CD4-positive, alpha-beta T cell (primary cell): ENCODE data around the gene BACH1. TPM values are rescaled to one million over a fixed set of nuclear protein-coding genes. Genes with fewer than 3 reads are reported as not detected.
"Not testable (repeated sequence)": the region's sequence is repeated elsewhere in the genome, so short reads cannot be mapped to it uniquely, and the experiment has no call there.

Experiments
- ATAC-seq: fragments of 200-7000 bp; cut with Tn5 transposase; one replicate; pipeline ENCODE4 v1.10.0; 2022; ENCODE audit warnings: mild to moderate bottlenecking; ENCODE audit not compliant: poor library complexity
- CTCF ChIA-PET: fragments of 350-600 bp; sonication (Branson Sonifier 250); formaldehyde crosslinking; loops from one replicate; lab custom pipeline; 2021; ENCODE audit warnings: antibody characterized with exemption, inconsistent platforms; lab: Charles Lee
- POLR2A ChIA-PET: fragments of 350-600 bp; sonication (Branson Sonifier 250); formaldehyde crosslinking; loops from one replicate; lab custom pipeline; 2021; ENCODE audit warnings: antibody characterized with exemption, inconsistent platforms; lab: Charles Lee
- DNase-seq, 14 experiments: peaks; one replicate each; pipeline ENCODE4 v3.0.0-alpha.2; 2013 to 2020; ENCODE audit warnings: mixed read lengths in 2 of 14
- H3K27ac ChIP-seq, 2 donors: one replicate each; pipeline versions ENCODE4 v1.5.1 to v1.7.0; 2013; ENCODE audit warnings: low read length in 2 of 2, low read depth in 1 of 2, mild to moderate bottlenecking in 1 of 2
- H3K27me3 ChIP-seq, 2 experiments: 1 replicate in 1 of 2; 2 replicates in 1 of 2; pipeline versions ENCODE4 v1.6.1 to v1.7.0; 2013; ENCODE audit warnings: low read length in 2 of 2, control low read depth in 1 of 2, mild to moderate bottlenecking in 1 of 2, moderate library complexity in 1 of 2; ENCODE audit not compliant: insufficient read depth in 2 of 2, control insufficient read depth in 1 of 2
- H3K36me3 ChIP-seq: one replicate; pipeline ENCODE4 v1.6.1; 2013; ENCODE audit warnings: low read length, control low read depth; ENCODE audit not compliant: insufficient read depth
- H3K4me1 ChIP-seq: one replicate; pipeline ENCODE4 v1.6.1; 2013; ENCODE audit warnings: low read length, control low read depth; ENCODE audit not compliant: insufficient read depth
- H3K4me3 ChIP-seq: one replicate; pipeline ENCODE4 v1.5.1; 2013; ENCODE audit warnings: mild to moderate bottlenecking, low read length, moderate library complexity
- H3K9me3 ChIP-seq, 2 experiments: 1 replicate in 1 of 2; 2 replicates in 1 of 2; pipeline versions ENCODE4 v1.6.1 to v1.7.0; 2013; ENCODE audit warnings: low read length in 2 of 2, mild to moderate bottlenecking in 2 of 2, control low read depth in 1 of 2, moderate library complexity in 1 of 2; ENCODE audit not compliant: control insufficient read depth in 1 of 2, insufficient read depth in 1 of 2
- H3K27ac Mint-ChIP-seq: one replicate; pipeline ENCODE4 v1.8.0; 2020; ENCODE audit warnings: mixed read lengths
- H3K27me3 Mint-ChIP-seq: one replicate; pipeline ENCODE4 v1.8.0; 2021; ENCODE audit warnings: mixed read lengths
- H3K36me3 Mint-ChIP-seq: one replicate; pipeline ENCODE4 v1.8.0; 2021; ENCODE audit warnings: low read depth, mixed read lengths
- H3K4me1 Mint-ChIP-seq: one replicate; pipeline ENCODE4 v1.8.0; 2021; ENCODE audit warnings: low read depth, mixed read lengths
- H3K4me3 Mint-ChIP-seq: one replicate; pipeline ENCODE4 v1.8.0; 2020; ENCODE audit warnings: mild to moderate bottlenecking, mixed read lengths
- H3K9me3 Mint-ChIP-seq: one replicate; pipeline ENCODE4 v1.8.0; 2020; ENCODE audit warnings: mixed read lengths
- intact Hi-C, 2 experiments: fragments of 100-400 bp; cut with DNase I in 1 of 2; cut with micrococcal nuclease in 1 of 2; formaldehyde crosslinking; loops; one replicate each; pipeline versions ENCODE4 v1.15.1 to v1.9.0; 2023 to 2025; cut with DNase I, micrococcal nuclease
- total RNA-seq, 174 experiments: library from RNA in 2 of 174; stranded (reverse) in 2 of 174; gene quantifications; one replicate each; pipeline ENCODE4 v1.2.3 and lab custom pipeline; 2021 to 2026
- TF ChIP-seq, protein P1 (sequence below): fragments of 200-600 bp; IDR thresholded peaks from one replicate; pipeline ENCODE4 v1.8.0; 2022; ENCODE audit warnings: antibody characterized with exemption, mild to moderate bottlenecking

BACH1 gene
- total RNA-seq, 2 experiments from 2014 or later = 64.4 to 65.9 TPM

DNA sequence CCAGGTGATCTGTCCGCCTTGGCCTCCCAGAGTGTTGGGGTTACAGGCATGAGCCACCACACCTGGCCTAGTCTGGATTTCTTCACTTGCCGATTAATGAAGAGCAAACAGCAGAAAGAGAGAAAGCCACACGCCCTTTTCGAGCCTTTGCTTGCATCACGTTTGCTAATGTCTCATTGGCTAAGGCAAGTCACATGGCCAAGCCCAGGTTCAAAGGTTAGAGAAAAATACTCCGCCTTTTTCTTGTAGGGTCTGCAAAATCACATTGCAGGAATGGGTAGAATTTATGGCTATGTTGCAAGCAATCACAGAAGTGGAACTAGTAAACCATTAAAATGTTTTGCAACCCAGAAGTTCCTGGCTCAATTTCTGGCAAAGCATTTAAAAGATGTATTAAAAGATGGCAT lies 26.8 kb upstream of the BACH1 start:
- no peak overlapping the region for H3K4me3 Mint-ChIP-seq
- no peak overlapping the region for H3K27ac ChIP-seq
- H3K4me1 Mint-ChIP-seq = no peaks in the 10 kb centered on the region
- H3K9me3 ChIP-seq = no peaks in the 10 kb centered on the region
- no peaks in the 10 kb centered on the region for H3K27me3 ChIP-seq
- no peaks in the 10 kb centered on the region for H3K36me3 Mint-ChIP-seq
- intact Hi-C loops = no loop called here
- no peak overlapping the region for H3K4me3 ChIP-seq
- ATAC-seq (no peak), DNase-seq (no peak)
- POLR2A ChIA-PET = no interaction called here
- no peaks in the 10 kb centered on the region for H3K9me3 Mint-ChIP-seq
- TF ChIP-seq, protein P1, sequence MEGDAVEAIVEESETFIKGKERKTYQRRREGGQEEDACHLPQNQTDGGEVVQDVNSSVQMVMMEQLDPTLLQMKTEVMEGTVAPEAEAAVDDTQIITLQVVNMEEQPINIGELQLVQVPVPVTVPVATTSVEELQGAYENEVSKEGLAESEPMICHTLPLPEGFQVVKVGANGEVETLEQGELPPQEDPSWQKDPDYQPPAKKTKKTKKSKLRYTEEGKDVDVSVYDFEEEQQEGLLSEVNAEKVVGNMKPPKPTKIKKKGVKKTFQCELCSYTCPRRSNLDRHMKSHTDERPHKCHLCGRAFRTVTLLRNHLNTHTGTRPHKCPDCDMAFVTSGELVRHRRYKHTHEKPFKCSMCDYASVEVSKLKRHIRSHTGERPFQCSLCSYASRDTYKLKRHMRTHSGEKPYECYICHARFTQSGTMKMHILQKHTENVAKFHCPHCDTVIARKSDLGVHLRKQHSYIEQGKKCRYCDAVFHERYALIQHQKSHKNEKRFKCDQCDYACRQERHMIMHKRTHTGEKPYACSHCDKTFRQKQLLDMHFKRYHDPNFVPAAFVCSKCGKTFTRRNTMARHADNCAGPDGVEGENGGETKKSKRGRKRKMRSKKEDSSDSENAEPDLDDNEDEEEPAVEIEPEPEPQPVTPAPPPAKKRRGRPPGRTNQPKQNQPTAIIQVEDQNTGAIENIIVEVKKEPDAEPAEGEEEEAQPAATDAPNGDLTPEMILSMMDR = no peak
- no peaks in the 10 kb centered on the region for H3K36me3 ChIP-seq
- peaks cover 10% of the 10 kb centered on the region for H3K27me3 Mint-ChIP-seq
- H3K4me1 ChIP-seq = no peaks in the 10 kb centered on the region
- H3K27ac Mint-ChIP-seq = no peak overlapping the region
- CTCF ChIA-PET = no interaction called here

DNA sequence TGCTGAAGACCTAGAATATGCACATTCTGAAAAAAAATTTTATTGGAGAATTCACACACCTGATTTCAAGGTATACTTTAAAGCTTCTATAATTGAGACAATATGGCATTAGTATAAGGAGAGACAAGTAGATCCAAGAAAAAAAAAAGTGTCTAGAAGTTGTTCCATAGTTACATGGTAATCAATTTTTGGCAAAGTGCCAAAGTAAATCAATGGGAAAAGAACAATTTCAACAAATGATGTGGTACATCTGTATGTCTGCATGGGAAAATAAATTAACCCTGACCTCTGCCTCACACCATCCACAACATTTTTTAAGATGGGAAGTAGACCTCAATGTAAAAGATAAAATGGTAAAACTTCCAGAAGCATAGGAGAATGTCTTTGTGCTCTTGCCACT lies 21.3 kb upstream of the BACH1 start:
- Mint-ChIP-seq H3K27ac (no peak overlapping the region), H3K9me3 (peaks cover 5% of the 10 kb centered on the region), H3K4me1 (no peaks in the 10 kb centered on the region), H3K27me3 (peaks cover 10% of the 10 kb centered on the region), H3K4me3 (no peak overlapping the region), H3K36me3 (no peaks in the 10 kb centered on the region)
- no peak for ATAC-seq
- Histone ChIP-seq H3K4me3 (no peak overlapping the region), H3K9me3 (no peaks in the 10 kb centered on the region), H3K36me3 (no peaks in the 10 kb centered on the region), H3K27ac (no peak overlapping the region), H3K27me3 (no peaks in the 10 kb centered on the region), H3K4me1 (no peaks in the 10 kb centered on the region)
- intact Hi-C loops = no loop called here
- ChIA-PET CTCF (no interaction called here), POLR2A (no interaction called here)
- DNase-seq = no peak
- TF ChIP-seq, protein P1 = no peak

DNA sequence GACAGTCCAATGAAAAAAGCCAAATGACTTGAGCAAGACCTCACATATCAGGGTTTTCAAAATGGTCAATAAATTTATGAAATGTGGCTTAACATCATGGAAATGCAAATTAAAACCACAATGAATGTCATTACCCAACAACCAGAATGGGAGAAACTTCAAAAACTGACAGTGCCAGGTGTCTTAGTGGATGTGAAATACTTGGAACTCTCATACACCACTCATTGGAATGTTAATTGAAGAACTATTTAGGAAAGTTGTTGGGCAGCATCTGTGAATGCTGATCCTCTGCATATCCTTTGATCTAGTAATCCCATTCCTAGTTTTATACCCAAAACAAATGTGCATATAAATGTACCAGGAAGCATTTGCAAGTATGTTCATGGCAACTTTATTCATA lies 19.2 kb upstream of the BACH1 start:
- POLR2A ChIA-PET = no interaction called here
- H3K4me3 Mint-ChIP-seq = no peak overlapping the region
- H3K27me3 Mint-ChIP-seq = peaks cover 10% of the 10 kb centered on the region
- CTCF ChIA-PET = no interaction called here
- no peak overlapping the region for H3K4me3 ChIP-seq
- H3K4me1 ChIP-seq = no peaks in the 10 kb centered on the region
- H3K9me3 Mint-ChIP-seq = peaks cover 5% of the 10 kb centered on the region
- no peaks in the 10 kb centered on the region for H3K9me3 ChIP-seq
- no peaks in the 10 kb centered on the region for H3K36me3 ChIP-seq
- H3K27ac Mint-ChIP-seq = no peak overlapping the region
- H3K27me3 ChIP-seq = no peaks in the 10 kb centered on the region
- no peaks in the 10 kb centered on the region for H3K4me1 Mint-ChIP-seq
- no peak for DNase-seq
- no peak for ATAC-seq
- no peak overlapping the region for H3K27ac ChIP-seq
- TF ChIP-seq, protein P1 = no peak
- intact Hi-C loops = no loop called here
- H3K36me3 Mint-ChIP-seq = no peaks in the 10 kb centered on the region

DNA sequence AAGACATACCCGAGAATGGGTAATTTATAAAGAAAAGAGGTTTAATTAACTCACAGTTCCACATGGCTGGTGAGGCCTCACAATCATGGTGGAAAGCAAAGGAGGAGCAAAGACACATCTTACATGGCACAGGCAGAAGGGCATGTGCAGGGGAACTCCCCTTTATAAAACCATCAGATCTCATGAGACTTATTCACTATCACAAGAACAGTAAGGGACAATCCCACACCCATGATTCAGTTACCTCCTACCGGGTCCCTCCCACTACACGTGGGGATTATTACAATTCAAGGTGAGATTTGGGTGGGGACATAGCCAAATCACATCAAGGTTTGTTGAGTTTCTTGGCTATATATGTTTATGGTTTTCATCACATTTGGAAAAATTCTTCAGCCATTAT lies 16.9 kb upstream of the BACH1 start:
- DNase-seq, H3K36me3 Mint-ChIP-seq, intact Hi-C loops, H3K27ac ChIP-seq, H3K27me3 ChIP-seq, H3K9me3 ChIP-seq, H3K27ac Mint-ChIP-seq, H3K36me3 ChIP-seq, H3K4me3 ChIP-seq, H3K4me1 ChIP-seq, H3K4me3 Mint-ChIP-seq, ATAC-seq, H3K4me1 Mint-ChIP-seq, H3K9me3 Mint-ChIP-seq, H3K27me3 Mint-ChIP-seq, POLR2A ChIA-PET, CTCF ChIA-PET: not testable (repeated sequence)
